Vagina (tissue), 2 donors: ENCODE results near the gene PPP1R14C. TPM values are rescaled to one million over a fixed set of nuclear protein-coding genes. Genes with fewer than 3 reads are reported as not detected.
"Not testable (repeated sequence)": the region's sequence is repeated elsewhere in the genome, so short reads cannot be mapped to it uniquely, and the experiment has no call there.

Experiments used
- DNase-seq, 2 donors: peaks; one replicate each; pipeline ENCODE4 v3.0.0-alpha.2; 2017; ENCODE audit errors: extremely low spot score in 2 of 2
- H3K27ac ChIP-seq: fragments of 200-600 bp; sonication (generic); one replicate; pipeline ENCODE4 v1.5.1; 2019
- H3K27me3 ChIP-seq: fragments of 200-600 bp; sonication (generic); one replicate; pipeline ENCODE4 v1.5.1; 2019
- H3K36me3 ChIP-seq, 2 donors: fragments of 200-600 bp; sonication (generic); one replicate each; pipeline ENCODE4 v1.5.1; 2017 to 2019
- H3K4me1 ChIP-seq: fragments of 200-600 bp; sonication (generic); one replicate; pipeline ENCODE4 v1.5.1; 2019
- H3K4me3 ChIP-seq, 2 donors: fragments of 200-600 bp; sonication (generic); 1 replicate in 1 of 2; 2 replicates in 1 of 2; pipeline ENCODE4 v1.5.1; 2016 to 2019
- H3K9me3 ChIP-seq: fragments of 200-600 bp; sonication (generic); one replicate; pipeline ENCODE4 v1.5.1; 2019
- CTCF ChIP-seq, 3 experiments: fragments of 450-650 bp in 2 of 3; fragments of 200-600 bp in 1 of 3; sonication (generic) in 1 of 3; IDR thresholded peaks; one replicate each; pipeline ENCODE4 v1.5.1; 2017 to 2019; ENCODE audit warnings: antibody characterized with exemption in 3 of 3, mild to moderate bottlenecking in 2 of 3, moderate library complexity in 2 of 3
- POLR2A ChIP-seq, 2 donors: fragments of 450-650 bp; IDR thresholded peaks; one replicate each; pipeline ENCODE4 v1.6.1; 2017; ENCODE audit warnings: antibody characterized with exemption in 2 of 2, mild to moderate bottlenecking in 2 of 2, moderate library complexity in 2 of 2
- POLR2AphosphoS5 ChIP-seq, 2 donors: sonication (generic); formaldehyde crosslinking; IDR thresholded peaks; one replicate each; pipeline ENCODE4 v1.9.0; 2017; ENCODE audit warnings: antibody characterized with exemption in 2 of 2, mild to moderate bottlenecking in 2 of 2, low read depth in 1 of 2; ENCODE audit not compliant: insufficient read depth in 1 of 2
- intact Hi-C: fragments of 100-400 bp; cut with DNase I; formaldehyde crosslinking; loops from one replicate; pipeline ENCODE4 v1.15.1; 2023
- total RNA-seq: library from RNA; depleted of rRNA; stranded (reverse); fragments of >200 nt; gene quantifications from one replicate; pipeline ENCODE4 v1.2.3, GENCODE V29; 2016

The PPP1R14C gene
- total RNA-seq, 1 donor from 2014 or later = 23.8 TPM

GRCh38 chr6:150236544-150236943 is 93.7 kb downstream of the PPP1R14C start:
- intact Hi-C loops = no loop called here
- TF ChIP-seq POLR2A (IDR thresholded peaks at IDR 0.05) (no peak), POLR2AphosphoS5 (IDR thresholded peaks at IDR 0.05; ENCODE audit: insufficient read depth in 1 of 2, low read depth in 1 of 2) (no peak), CTCF (IDR thresholded peaks at IDR 0.05) (no peak)
- DNase-seq = no peak
- Histone ChIP-seq H3K9me3 (no peaks in the 10 kb centered on the region), H3K4me1 (no peaks in the 10 kb centered on the region), H3K4me3 (no peak overlapping the region), H3K27me3 (no peaks in the 10 kb centered on the region), H3K36me3 (no peaks in the 10 kb centered on the region), H3K27ac (no peak overlapping the region)

- intact Hi-C loops = no loop called here
- Histone ChIP-seq H3K36me3 (no peaks in the 10 kb centered on the region), H3K27me3 (no peaks in the 10 kb centered on the region), H3K9me3 (no peaks in the 10 kb centered on the region), H3K4me3 (no peak overlapping the region), H3K4me1 (no peaks in the 10 kb centered on the region), H3K27ac (no peak overlapping the region)
- no peak for DNase-seq
- TF ChIP-seq CTCF (IDR thresholded peaks at IDR 0.05) (no peak), POLR2AphosphoS5 (IDR thresholded peaks at IDR 0.05; ENCODE audit: insufficient read depth in 1 of 2, low read depth in 1 of 2) (no peak), POLR2A (IDR thresholded peaks at IDR 0.05) (no peak)
Measured at GRCh38 chr6:150237626-150238025, 94.8 kb downstream of the PPP1R14C start.

GRCh38 chr6:150238336-150238741 is 95.5 kb downstream of the PPP1R14C start:
- H3K36me3 ChIP-seq = no peaks in the 10 kb centered on the region
- no peaks in the 10 kb centered on the region for H3K27me3 ChIP-seq
- intact Hi-C loops = no loop called here
- no peaks in the 10 kb centered on the region for H3K4me1 ChIP-seq
- no peaks in the 10 kb centered on the region for H3K9me3 ChIP-seq
- no peak for DNase-seq
- no peak overlapping the region for H3K27ac ChIP-seq
- TF ChIP-seq CTCF (IDR thresholded peaks at IDR 0.05) (no peak), POLR2AphosphoS5 (IDR thresholded peaks at IDR 0.05; ENCODE audit: insufficient read depth in 1 of 2, low read depth in 1 of 2) (no peak), POLR2A (IDR thresholded peaks at IDR 0.05) (no peak)
- H3K4me3 ChIP-seq = no peak overlapping the region

- Histone ChIP-seq H3K4me1 (no peaks in the 10 kb centered on the region), H3K4me3 (no peak overlapping the region), H3K9me3 (no peaks in the 10 kb centered on the region), H3K27me3 (no peaks in the 10 kb centered on the region), H3K36me3 (no peaks in the 10 kb centered on the region), H3K27ac (no peak overlapping the region)
- no peak for DNase-seq
- intact Hi-C loops = no loop called here
- TF ChIP-seq CTCF (IDR thresholded peaks at IDR 0.05) (no peak), POLR2A (IDR thresholded peaks at IDR 0.05) (no peak), POLR2AphosphoS5 (IDR thresholded peaks at IDR 0.05; ENCODE audit: insufficient read depth in 1 of 2, low read depth in 1 of 2) (no peak)
Measured at GRCh38 chr6:150238846-150239407, 96.1 kb downstream of the PPP1R14C start.

- H3K27ac ChIP-seq, H3K4me1 ChIP-seq, DNase-seq, H3K36me3 ChIP-seq, H3K4me3 ChIP-seq, intact Hi-C loops, H3K9me3 ChIP-seq, H3K27me3 ChIP-seq: not testable (repeated sequence)
Measured at GRCh38 chr6:150241756-150242155, 98.9 kb downstream of the PPP1R14C start.
